Inferior parietal cortex (tissue), 1 donor: Measurements from ENCODE around the gene UTP14C.
A peak's percentile ranks its signal among the peaks of the same experiment; 100 is the strongest.
"Not testable (repeated sequence)": the region's sequence is repeated elsewhere in the genome, so short reads cannot be mapped to it uniquely, and the experiment has no call there.

Experiments used
- DNase-seq: peaks from one replicate; pipeline ENCODE4 v3.0.0-alpha.2; 2016; ENCODE audit errors: extremely low spot score

The UTP14C gene

DNA sequence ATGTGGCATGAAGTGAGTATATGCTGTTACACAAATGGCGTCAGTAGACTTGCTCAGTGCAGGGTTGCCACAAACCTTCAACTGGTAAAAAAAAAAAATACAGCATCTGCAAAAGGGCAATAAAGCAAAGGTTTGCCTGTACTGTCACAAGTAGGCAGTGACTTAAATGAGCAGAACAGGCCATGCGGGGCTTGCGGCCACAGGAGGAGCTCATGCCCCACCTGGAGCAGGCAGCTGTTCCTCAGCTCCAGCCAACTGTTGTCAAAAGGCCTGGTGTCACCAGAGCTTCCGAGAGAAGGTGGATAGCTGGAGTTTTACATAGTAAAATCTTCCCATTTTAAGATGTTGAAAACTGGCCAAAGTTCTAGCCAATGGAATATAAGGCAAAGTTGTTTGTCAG lies 20.9 kb upstream of the UTP14C start:
- DNase-seq, result no peak

GRCh38 chr13:52004511-52005170 lies 19.9 kb upstream of the UTP14C start:
- DNase-seq, result no peak

GRCh38 chr13:52005841-52006522 lies 18.5 kb upstream of the UTP14C start:
- no peak for DNase-seq

- no peak for DNase-seq
Measured at GRCh38 chr13:52006523-52007245, 17.8 kb upstream of the UTP14C start.

- DNase-seq, result no peak
Measured at GRCh38 chr13:52009946-52010345, 14.5 kb upstream of the UTP14C start.

DNA sequence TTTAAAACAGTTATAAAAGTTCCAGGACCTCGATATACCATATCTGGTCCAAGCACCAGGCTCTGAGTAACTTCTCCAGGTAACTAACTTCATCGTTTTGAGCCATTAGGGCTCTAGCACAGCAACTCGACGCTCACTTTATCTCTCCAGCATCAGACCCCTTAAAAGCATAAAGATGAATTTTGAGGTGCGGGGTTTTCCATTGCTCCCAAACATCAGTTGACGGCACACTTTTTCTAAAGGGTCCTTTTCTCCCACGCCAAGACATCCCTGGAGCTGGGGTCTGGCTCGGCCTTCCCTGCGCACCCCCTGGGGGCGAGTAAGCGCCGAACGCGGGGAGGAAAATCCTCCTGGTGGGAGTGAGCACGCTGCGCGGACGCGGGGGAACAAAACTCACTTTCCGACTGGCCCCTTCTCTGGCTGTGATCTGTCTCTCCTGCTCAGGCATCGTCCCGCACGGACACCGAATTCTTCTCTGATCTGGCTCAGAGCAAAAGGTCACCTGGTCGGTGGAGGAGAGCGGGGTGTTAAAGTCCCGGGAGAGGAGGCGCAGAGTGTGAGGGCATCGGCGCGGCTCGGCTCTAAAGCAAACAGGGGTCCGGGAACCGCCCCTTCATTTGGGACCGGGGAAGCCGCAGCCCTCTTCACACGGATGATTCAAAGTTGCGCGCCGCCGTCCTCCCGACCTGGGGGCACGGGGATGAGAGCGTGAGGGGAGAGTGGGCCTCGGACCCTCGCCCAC lies 13.4 kb upstream of the UTP14C start, which contains the start of gene ATP7B:
Gene ATP7B, minus strand, starts transcription at position 561 of the 742 bp plus-strand sequence. Its CDS starts 113 bp downstream, at position 448.
- DNase-seq, result no peak

- peak; percentile 99 for DNase-seq
Measured at GRCh38 chr13:52011632-52012511, 12.6 kb upstream of the UTP14C start, which contains the start of gene ALG11. Gene ALG11 (plus strand): TSS chr13:52012398. CDS start chr13:52012419, 21 bp downstream.

- no peak for DNase-seq
Measured at GRCh38 chr13:52012512-52012836, 12.0 kb upstream of the UTP14C start.

- DNase-seq, result no peak
Measured at GRCh38 chr13:52016296-52016695, 8.2 kb upstream of the UTP14C start.

GRCh38 chr13:52020191-52020590 lies 4.3 kb upstream of the UTP14C start:
- DNase-seq, result no peak

DNA sequence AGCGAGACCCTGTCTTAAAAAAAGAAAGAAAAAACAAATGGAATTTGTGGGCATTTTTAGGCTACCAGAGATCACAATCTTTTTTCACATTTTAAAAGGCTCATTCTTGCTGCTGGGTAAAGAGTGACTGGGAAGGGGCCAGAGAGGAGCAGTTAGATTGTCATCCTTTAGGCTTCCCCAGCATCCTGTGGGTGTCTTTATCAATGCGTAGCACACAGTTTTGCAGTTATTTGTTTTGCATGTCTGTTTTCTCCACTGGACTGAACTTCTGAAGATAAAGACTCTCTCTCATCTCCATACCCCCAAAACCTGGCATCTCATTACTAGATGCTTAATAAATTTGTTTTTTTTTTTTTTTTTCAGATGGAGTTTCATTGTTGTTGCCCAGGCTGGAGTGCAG lies 2.1 kb upstream of the UTP14C start:
- no peak for DNase-seq

- no peak for DNase-seq
Measured at GRCh38 chr13:52025475-52026245, 1.2 kb downstream of the UTP14C start.

DNA sequence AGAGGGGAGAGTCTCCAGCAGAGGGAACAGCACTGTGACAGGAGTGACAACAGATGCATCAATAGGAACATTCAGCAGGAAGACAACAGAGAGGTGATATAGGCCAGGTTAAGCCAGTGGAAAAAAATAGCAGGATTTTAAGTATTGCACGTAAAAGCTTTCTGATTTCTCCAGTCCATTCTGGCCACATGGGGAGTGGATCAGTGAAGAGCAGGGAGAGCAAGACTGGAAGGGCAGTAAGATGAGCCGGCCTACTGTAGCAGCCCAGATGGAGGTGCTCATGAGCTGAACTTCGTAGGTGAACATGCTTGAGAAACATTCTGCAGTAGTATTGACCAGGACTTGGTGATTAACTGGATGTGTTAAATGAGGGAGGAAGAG lies 1.7 kb downstream of the UTP14C start:
- DNase-seq, result no peak

GRCh38 chr13:52027832-52028231 lies 3.3 kb downstream of the UTP14C start:
- no peak for DNase-seq

DNA sequence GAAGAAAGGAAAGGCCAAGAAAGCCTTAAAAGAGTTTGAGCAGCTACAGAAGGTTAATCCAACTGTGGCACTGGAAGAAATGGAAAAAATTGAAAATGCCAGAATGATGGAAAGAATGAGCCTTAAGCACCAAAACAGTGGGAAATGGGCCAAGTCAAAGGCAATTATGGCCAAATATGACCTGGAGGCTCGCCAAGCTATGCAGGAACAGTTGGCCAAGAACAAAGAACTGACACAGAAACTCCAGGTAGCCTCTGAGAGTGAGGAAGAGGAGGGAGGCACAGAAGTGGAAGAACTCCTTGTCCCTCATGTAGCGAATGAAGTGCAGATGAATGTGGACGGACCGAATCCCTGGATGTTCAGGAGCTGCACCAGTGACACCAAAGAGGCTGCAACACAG lies 5.1 kb downstream of the UTP14C start:
- DNase-seq, result no peak

- not testable (repeated sequence) for DNase-seq
Measured at GRCh38 chr13:52030401-52030800, 5.9 kb downstream of the UTP14C start.

- DNase-seq, result no peak
Measured at GRCh38 chr13:52033039-52033438, 8.5 kb downstream of the UTP14C start.

DNA sequence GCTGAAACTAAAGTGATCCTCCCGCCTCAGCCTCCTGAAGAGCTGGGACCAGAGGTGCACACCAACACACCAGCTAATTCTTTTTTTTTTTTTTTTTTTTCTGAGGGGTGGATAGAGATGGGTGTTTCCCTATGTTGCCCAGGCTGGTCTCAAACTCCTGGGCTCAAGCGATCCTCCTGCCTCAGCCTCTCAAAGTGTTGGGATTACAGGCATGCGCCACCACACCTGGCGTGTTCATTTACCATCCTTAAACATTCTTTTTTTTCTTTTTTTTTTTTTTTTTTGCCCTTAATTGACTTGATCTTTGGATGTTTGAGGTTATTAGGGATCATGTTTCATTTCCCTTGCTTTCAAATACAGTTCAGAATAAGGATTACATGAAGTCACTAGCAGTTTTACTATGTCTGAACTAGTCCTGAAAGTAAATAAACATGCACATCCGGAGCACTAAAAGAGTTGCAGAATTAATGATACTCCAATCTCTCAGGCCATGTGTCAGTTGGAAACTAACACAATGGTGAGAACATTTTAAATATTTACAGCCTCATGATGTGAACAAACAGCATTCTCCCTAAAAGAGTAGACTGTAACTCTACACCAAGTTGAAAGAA lies 10.2 kb downstream of the UTP14C start:
- no peak for DNase-seq

GRCh38 chr13:52036037-52036436 lies 11.5 kb downstream of the UTP14C start:
- DNase-seq, result no peak

- DNase-seq, result no peak
Measured at GRCh38 chr13:52043675-52044074, 19.2 kb downstream of the UTP14C start.
